ENCODE measurements around the gene CCNG1. TPM values are rescaled to one million over a fixed set of nuclear protein-coding genes. Genes with fewer than 3 reads are reported as not detected.

CCNG1 gene
- total RNA-seq, 1 donor from 2014 or later: 250 TPM

DNA sequence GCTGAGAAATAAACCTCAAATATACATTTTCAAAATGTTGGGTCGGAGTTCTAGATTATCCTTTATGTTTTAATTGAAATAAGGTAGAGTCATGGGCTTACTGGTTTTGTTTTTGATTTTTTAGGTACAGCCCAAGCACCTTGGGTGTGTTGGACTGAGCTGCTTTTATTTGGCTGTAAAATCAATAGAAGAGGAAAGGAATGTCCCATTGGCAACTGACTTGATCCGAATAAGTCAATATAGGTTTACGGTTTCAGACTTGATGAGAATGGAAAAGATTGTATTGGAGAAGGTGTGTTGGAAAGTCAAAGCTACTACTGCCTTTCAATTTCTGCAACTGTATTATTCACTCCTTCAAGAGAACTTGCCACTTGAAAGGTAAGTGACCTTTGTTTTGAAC is 3.6 kb downstream of the CCNG1 start:
- TF ChIP-seq, protein P1, sequence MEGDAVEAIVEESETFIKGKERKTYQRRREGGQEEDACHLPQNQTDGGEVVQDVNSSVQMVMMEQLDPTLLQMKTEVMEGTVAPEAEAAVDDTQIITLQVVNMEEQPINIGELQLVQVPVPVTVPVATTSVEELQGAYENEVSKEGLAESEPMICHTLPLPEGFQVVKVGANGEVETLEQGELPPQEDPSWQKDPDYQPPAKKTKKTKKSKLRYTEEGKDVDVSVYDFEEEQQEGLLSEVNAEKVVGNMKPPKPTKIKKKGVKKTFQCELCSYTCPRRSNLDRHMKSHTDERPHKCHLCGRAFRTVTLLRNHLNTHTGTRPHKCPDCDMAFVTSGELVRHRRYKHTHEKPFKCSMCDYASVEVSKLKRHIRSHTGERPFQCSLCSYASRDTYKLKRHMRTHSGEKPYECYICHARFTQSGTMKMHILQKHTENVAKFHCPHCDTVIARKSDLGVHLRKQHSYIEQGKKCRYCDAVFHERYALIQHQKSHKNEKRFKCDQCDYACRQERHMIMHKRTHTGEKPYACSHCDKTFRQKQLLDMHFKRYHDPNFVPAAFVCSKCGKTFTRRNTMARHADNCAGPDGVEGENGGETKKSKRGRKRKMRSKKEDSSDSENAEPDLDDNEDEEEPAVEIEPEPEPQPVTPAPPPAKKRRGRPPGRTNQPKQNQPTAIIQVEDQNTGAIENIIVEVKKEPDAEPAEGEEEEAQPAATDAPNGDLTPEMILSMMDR (IDR thresholded peaks at IDR 0.05; ENCODE audit: unreplicated experiment): no peak
- H3K27ac Mint-ChIP-seq: peak overlapping the region; percentile 86

DNA sequence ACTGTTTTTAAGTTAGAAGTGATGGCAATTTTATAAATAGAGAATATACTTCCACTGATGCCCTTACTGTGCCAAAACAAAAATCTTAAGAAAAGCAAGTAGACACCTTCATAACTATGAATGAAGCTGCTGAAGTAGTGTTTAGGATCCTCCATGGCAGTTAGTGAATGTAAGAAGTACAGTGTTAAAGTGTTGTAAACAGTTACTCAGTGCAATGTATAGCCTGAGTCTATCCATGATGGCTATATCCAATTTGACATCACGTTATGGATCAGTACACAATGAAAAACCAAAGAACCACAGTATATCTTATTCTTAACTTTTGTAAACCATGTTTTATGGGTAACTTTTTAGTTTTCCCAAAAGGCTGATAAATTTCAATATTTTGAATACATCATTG is 7.1 kb downstream of the CCNG1 start:
- Mint-ChIP-seq H3K27ac (no peak overlapping the region), H3K27me3 (no peaks in the 10 kb centered on the region), H3K4me3 (ENCODE audit: low read depth) (no peak overlapping the region), H3K36me3 (ENCODE audit: insufficient read depth) (peaks cover 49% of the 10 kb centered on the region), H3K4me1 (ENCODE audit: low read depth) (peaks cover 15% of the 10 kb centered on the region), H3K9me3 (ENCODE audit: low read depth) (peaks cover 10% of the 10 kb centered on the region)
- DNase-seq (ENCODE audit: low spot score, unreplicated experiment): no peak
- TF ChIP-seq, protein P1 (IDR thresholded peaks at IDR 0.05; ENCODE audit: unreplicated experiment): no peak

More for the DNA sequence above, 3.6 kb downstream of the CCNG1 start:
- Mint-ChIP-seq H3K36me3 (ENCODE audit: insufficient read depth) (peaks cover 20% of the 10 kb centered on the region), H3K4me3 (ENCODE audit: low read depth) (peak overlapping the region; percentile 26), H3K4me1 (ENCODE audit: low read depth) (peaks cover 35% of the 10 kb centered on the region), H3K9me3 (ENCODE audit: low read depth) (no peaks in the 10 kb centered on the region), H3K27me3 (no peaks in the 10 kb centered on the region)
- DNase-seq (ENCODE audit: low spot score, unreplicated experiment): no peak

DNA sequence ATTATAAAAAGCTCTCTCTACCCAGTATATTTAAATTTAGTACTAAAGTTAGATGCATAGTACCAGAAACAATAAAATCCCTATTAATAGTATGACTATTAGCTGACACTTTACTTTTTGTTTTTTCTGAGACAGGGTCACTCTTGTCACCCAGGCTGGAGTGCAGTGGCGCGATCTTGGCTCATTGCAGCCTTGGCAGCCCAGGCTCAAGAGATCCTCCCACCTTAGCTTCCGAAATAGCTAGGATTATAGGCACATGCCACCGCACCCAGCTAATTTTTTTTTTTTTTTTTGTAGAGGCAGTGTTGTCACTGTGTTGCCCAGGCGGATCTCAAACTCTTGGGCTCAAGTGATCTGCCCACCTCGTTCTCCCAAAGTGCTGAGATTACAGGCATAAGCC is 8.0 kb downstream of the CCNG1 start:
- peaks cover 52% of the 10 kb centered on the region for H3K36me3 Mint-ChIP-seq (ENCODE audit: insufficient read depth)
- H3K27ac Mint-ChIP-seq: no peak overlapping the region
- peaks cover 10% of the 10 kb centered on the region for H3K9me3 Mint-ChIP-seq (ENCODE audit: low read depth)
- no peak overlapping the region for H3K4me3 Mint-ChIP-seq (ENCODE audit: low read depth)
- peaks cover 8% of the 10 kb centered on the region for H3K4me1 Mint-ChIP-seq (ENCODE audit: low read depth)
- no peak for DNase-seq (ENCODE audit: low spot score, unreplicated experiment)
- no peaks in the 10 kb centered on the region for H3K27me3 Mint-ChIP-seq
- TF ChIP-seq, protein P1 (IDR thresholded peaks at IDR 0.05; ENCODE audit: unreplicated experiment): no peak

DNA sequence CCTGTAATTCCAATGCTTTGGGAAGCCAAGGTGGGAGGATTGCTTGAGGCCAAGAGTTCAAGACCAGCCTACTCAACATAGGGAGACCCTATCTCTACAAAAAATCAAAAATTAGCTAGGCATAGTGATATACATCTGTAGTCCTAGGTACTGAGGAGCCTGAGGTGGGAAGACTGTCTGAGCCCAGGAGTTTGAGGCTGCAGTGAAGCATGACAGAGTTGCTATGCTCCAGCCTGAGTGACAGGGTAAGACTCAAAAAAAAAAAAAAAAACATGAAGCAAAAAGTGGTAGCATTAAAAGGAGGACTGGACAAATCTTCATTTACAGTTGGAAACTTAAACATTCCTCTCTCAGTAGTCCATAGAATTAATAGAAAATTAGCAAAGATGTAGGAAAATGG is 9.8 kb downstream of the CCNG1 start:
- Mint-ChIP-seq H3K27ac (no peak overlapping the region), H3K27me3 (no peaks in the 10 kb centered on the region), H3K36me3 (ENCODE audit: insufficient read depth) (peaks cover 50% of the 10 kb centered on the region), H3K4me1 (ENCODE audit: low read depth) (no peaks in the 10 kb centered on the region), H3K4me3 (ENCODE audit: low read depth) (no peak overlapping the region), H3K9me3 (ENCODE audit: low read depth) (peaks cover 10% of the 10 kb centered on the region)
- TF ChIP-seq, protein P1 (IDR thresholded peaks at IDR 0.05; ENCODE audit: unreplicated experiment): no peak
- no peak for DNase-seq (ENCODE audit: low spot score, unreplicated experiment)

DNA sequence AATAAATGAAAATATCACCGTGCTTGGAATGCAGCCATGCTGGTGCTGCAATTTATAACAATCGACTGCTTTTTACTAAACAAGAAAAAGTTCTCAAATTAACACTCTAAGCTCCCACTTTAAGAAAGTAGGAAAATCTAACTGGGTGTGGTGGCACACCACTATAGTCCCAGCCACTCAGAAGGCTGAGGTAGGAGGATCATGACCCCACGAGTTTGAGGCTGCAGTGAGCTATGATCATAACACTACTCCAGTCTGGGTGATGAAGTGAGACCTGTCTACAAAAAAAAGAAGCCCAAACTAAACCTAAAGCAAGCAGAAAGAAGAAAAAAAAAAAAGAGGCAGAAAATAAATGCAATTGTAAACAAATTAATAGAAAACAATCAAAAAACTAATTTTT is 10.5 kb downstream of the CCNG1 start:
- Mint-ChIP-seq H3K27ac (no peak overlapping the region), H3K4me1 (ENCODE audit: low read depth) (no peaks in the 10 kb centered on the region), H3K4me3 (ENCODE audit: low read depth) (no peak overlapping the region), H3K36me3 (ENCODE audit: insufficient read depth) (peaks cover 47% of the 10 kb centered on the region), H3K9me3 (ENCODE audit: low read depth) (peaks cover 10% of the 10 kb centered on the region), H3K27me3 (no peaks in the 10 kb centered on the region)
- no peak for DNase-seq (ENCODE audit: low spot score, unreplicated experiment)
- TF ChIP-seq, protein P1 (IDR thresholded peaks at IDR 0.05; ENCODE audit: unreplicated experiment): no peak
